ENCODE measurements around the gene TCF15.

Gene TCF15

DNA sequence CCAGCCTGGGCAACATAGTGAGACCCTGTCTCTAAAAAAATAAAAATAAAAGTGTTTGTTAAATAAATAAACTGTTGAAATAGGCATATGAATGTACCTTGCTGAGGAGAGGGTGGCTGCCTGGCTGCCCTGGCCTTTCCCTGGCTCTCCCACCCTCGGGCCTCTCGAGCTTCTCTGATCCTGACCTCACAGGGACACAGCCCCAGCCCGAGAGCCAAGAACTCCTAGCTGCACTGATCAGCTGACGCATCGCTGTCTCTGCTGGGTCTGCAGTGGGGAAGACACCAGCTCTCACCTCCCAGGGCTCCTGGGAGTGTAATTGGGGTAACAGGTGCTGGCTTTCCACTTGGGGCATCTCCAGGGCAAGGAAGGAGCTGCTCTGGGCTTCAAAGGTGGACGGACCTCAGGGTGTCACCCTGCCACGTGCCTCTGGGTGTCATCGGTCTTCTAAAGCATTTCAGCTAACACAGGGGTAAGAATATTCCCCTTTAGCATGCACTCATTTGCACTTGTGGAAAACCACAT lies 6.9 kb downstream of the TCF15 start:
- in situ Hi-C loops (cut with HindIII; ENCODE audit: low pct_ligation_motif_present, low sequenced_read_pairs): no loop called here
- H3K36me3 ChIP-seq (replicated peaks): no peaks in the 10 kb centered on the region
- no peaks in the 10 kb centered on the region for H3K27me3 ChIP-seq (replicated peaks)

DNA sequence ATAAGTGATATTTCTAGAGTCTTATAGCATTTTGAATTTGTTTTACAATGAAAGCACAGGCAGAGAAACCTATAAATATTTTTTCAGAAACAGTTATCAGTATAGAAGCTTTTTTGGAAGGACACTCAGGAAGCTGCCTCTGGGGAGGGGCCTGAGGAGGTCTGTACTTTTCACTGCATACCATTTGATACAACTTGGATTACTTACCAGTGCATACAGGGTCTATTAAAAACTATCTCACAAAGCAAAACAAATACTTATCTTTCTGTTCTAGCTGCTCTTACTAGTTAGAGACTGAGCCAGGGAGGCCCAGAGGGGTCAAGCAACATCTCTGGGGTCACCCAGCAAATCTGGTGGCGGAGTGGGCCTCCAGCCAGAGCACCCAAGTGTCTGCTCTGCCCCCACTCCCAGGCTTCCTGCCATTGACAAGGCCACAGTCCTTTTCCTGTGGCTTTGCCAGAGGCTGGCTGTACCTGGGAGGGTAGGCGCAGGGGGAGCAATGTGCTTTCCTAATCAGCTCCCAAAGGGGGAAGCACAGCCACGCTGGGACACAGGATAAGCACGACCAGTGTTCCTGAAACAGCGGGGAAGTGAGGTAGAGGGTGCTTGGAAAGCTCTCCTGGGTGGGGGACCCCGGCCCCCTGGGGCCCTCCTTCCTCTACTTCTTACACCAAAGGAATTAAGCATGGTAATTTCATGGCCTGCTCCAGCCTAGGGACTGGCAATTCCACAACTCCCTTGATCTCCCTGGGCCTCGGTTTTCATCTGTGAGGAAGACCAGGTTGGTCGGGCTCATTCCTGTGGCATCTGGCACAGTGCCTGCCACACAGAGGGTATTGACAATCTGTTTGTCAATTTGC lies 7.8 kb downstream of the TCF15 start:
- Histone ChIP-seq H3K4me3 (ENCODE audit: low read depth, low read length) (no peak overlapping the region), H3K36me3 (replicated peaks) (no peaks in the 10 kb centered on the region), H3K27me3 (replicated peaks) (no peaks in the 10 kb centered on the region), H3K27ac (no peak overlapping the region)
- no peak for DNase-seq
- TF ChIP-seq, protein P1, sequence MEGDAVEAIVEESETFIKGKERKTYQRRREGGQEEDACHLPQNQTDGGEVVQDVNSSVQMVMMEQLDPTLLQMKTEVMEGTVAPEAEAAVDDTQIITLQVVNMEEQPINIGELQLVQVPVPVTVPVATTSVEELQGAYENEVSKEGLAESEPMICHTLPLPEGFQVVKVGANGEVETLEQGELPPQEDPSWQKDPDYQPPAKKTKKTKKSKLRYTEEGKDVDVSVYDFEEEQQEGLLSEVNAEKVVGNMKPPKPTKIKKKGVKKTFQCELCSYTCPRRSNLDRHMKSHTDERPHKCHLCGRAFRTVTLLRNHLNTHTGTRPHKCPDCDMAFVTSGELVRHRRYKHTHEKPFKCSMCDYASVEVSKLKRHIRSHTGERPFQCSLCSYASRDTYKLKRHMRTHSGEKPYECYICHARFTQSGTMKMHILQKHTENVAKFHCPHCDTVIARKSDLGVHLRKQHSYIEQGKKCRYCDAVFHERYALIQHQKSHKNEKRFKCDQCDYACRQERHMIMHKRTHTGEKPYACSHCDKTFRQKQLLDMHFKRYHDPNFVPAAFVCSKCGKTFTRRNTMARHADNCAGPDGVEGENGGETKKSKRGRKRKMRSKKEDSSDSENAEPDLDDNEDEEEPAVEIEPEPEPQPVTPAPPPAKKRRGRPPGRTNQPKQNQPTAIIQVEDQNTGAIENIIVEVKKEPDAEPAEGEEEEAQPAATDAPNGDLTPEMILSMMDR (IDR thresholded peaks at IDR 0.05; ENCODE audit: low read depth, low read length, missing control alignments): no peak
- in situ Hi-C loops (cut with HindIII; ENCODE audit: low pct_ligation_motif_present, low sequenced_read_pairs): no loop called here

More for the DNA sequence above, 6.9 kb downstream of the TCF15 start:
- H3K4me3 ChIP-seq (ENCODE audit: low read depth, low read length): no peak overlapping the region
- TF ChIP-seq, protein P1 (IDR thresholded peaks at IDR 0.05; ENCODE audit: low read depth, low read length, missing control alignments): no peak
- no peak for DNase-seq
- H3K27ac ChIP-seq: no peak overlapping the region

DNA sequence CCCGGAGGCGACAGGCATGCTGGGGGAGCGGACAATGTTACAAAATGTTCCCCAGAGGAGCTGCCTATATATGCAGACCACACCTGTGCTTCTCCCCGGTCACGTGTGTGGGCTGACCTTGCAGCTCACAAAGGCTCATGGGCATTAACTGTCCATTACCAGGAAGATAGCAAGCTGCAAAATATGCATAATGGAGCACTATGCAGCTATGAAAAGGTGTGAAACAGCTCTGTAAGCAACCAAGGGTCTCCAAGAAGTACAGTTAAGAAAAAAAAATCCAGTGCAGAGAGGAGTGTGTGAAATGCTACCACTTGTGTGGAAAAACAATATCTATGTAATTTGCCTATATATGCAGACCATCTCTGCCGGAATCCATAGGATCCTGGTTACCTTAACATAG lies 9.4 kb downstream of the TCF15 start:
- in situ Hi-C loops (cut with HindIII; ENCODE audit: low pct_ligation_motif_present, low sequenced_read_pairs): no loop called here
- DNase-seq: no peak
- TF ChIP-seq, protein P1 (IDR thresholded peaks at IDR 0.05; ENCODE audit: low read depth, low read length, missing control alignments): no peak

GRCh38 chr20:600141-600540 lies 10.0 kb downstream of the TCF15 start:
- DNase-seq: no peak
- TF ChIP-seq, protein P1 (IDR thresholded peaks at IDR 0.05; ENCODE audit: low read depth, low read length, missing control alignments): no peak
- no peaks in the 10 kb centered on the region for H3K27me3 ChIP-seq (replicated peaks)
- in situ Hi-C loops (cut with HindIII; ENCODE audit: low pct_ligation_motif_present, low sequenced_read_pairs): no loop called here
- H3K36me3 ChIP-seq (replicated peaks): no peaks in the 10 kb centered on the region
- H3K27ac ChIP-seq: no peak overlapping the region
- no peak overlapping the region for H3K4me3 ChIP-seq (ENCODE audit: low read depth, low read length)

More for the DNA sequence above, 9.4 kb downstream of the TCF15 start:
- no peak overlapping the region for H3K27ac ChIP-seq
- no peaks in the 10 kb centered on the region for H3K36me3 ChIP-seq (replicated peaks)
- no peak overlapping the region for H3K4me3 ChIP-seq (ENCODE audit: low read depth, low read length)
- H3K27me3 ChIP-seq (replicated peaks): no peaks in the 10 kb centered on the region

- Histone ChIP-seq H3K36me3 (replicated peaks) (no peaks in the 10 kb centered on the region), H3K4me3 (ENCODE audit: low read depth, low read length) (no peak overlapping the region), H3K27ac (no peak overlapping the region), H3K27me3 (replicated peaks) (no peaks in the 10 kb centered on the region)
- in situ Hi-C loops (cut with HindIII; ENCODE audit: low pct_ligation_motif_present, low sequenced_read_pairs): no loop called here
- TF ChIP-seq, protein P1 (IDR thresholded peaks at IDR 0.05; ENCODE audit: low read depth, low read length, missing control alignments): no peak
- no peak for DNase-seq
Observed at GRCh38 chr20:598133-598850, 11.8 kb downstream of the TCF15 start.

Data from brain microvascular endothelial cell (primary cell).